Testis (tissue), 3 donors: ENCODE data around the gene MAPK8IP3. TPM values are rescaled to one million over a fixed set of nuclear protein-coding genes. Genes with fewer than 3 reads are reported as not detected.

ENCODE experiments used
- DNase-seq: peaks from one replicate; pipeline ENCODE4 v3.0.0-alpha.2; 2019
- H3K27ac ChIP-seq, 2 donors: fragments of 200-600 bp; sonication (generic); one replicate each; pipeline ENCODE4 v1.5.1; 2019
- H3K27me3 ChIP-seq: fragments of 200-600 bp; sonication (generic); one replicate; pipeline ENCODE4 v1.5.1; 2019
- H3K36me3 ChIP-seq: fragments of 200-600 bp; sonication (generic); one replicate; pipeline ENCODE4 v1.5.1; 2017; ENCODE audit warnings: low read depth; ENCODE audit errors: missing control alignments
- H3K4me1 ChIP-seq: fragments of 200-600 bp; sonication (generic); one replicate; pipeline ENCODE4 v1.5.1; 2019
- H3K4me3 ChIP-seq, 2 donors: fragments of 200-600 bp; sonication (generic); one replicate each; pipeline ENCODE4 v1.5.1; 2017 to 2019
- H3K9me3 ChIP-seq: fragments of 200-600 bp; sonication (generic); one replicate; pipeline ENCODE4 v1.5.1; 2017
- CTCF ChIP-seq, 3 experiments: fragments of 450-650 bp in 2 of 3; fragments of 200-600 bp in 1 of 3; sonication (generic) in 1 of 3; IDR thresholded peaks; one replicate each; pipeline ENCODE4 v1.5.1; 2016 to 2019; ENCODE audit warnings: antibody characterized with exemption in 3 of 3, mild to moderate bottlenecking in 2 of 3, moderate library complexity in 1 of 3
- POLR2A ChIP-seq: fragments of 450-650 bp; IDR thresholded peaks from one replicate; pipeline ENCODE4 v1.6.1; 2017; ENCODE audit warnings: antibody characterized with exemption, mild to moderate bottlenecking, moderate library complexity
- WGBS, 2 donors: methylation state at CpG; one replicate each; pipeline ENCODE4 v1.1.5; 2018; 5-methylcytosine and 5-hydroxymethylcytosine counted together
- intact Hi-C: fragments of 100-400 bp; cut with DNase I; formaldehyde crosslinking; loops from one replicate; pipeline ENCODE4 v1.15.1; 2023; ENCODE audit warnings: low total_unique reads
- polyA plus RNA-seq: library from polyadenylated mRNA; stranded (reverse); fragments of 350-450 nt; fragmentation: Illumina TruSeq; extraction: RNeasy Lipid Tissue Mini Kit (QIAGEN cat#74804); gene quantifications from one replicate; pipeline ENCODE4 v1.2.3, GENCODE V29; 2014; ENCODE audit warnings: low read depth, low replicate concordance; ENCODE audit not compliant: insufficient read depth
- total RNA-seq, 2 donors: library from RNA; depleted of rRNA; stranded (reverse); fragments of >200 nt; gene quantifications; one replicate each; pipeline ENCODE4 v1.2.3, GENCODE V29; 2016

MAPK8IP3 gene
- total and polyA plus RNA-seq, 3 donors from 2014 or later: 52.7 to 154 (median 128) TPM

- WGBS, 2 donors: 83 to 84% methylated on average over 9 to 13 of the region's 13 CpGs
- no peak for DNase-seq
- H3K27ac ChIP-seq: no peak overlapping the region
Measured at GRCh38 chr16:1708768-1709180, 2.8 kb downstream of the MAPK8IP3 start.

GRCh38 chr16:1709356-1709755, 3.4 kb downstream of the MAPK8IP3 start:
- no peak for DNase-seq
- H3K27ac ChIP-seq: no peak overlapping the region
- intact Hi-C loops: no loop called here
- H3K9me3 ChIP-seq: no peaks in the 10 kb centered on the region
- TF ChIP-seq POLR2A: no peak
- no peak for TF ChIP-seq CTCF (IDR thresholded peaks at IDR 0.05)
- no peaks in the 10 kb centered on the region for H3K27me3 ChIP-seq
- peaks cover 30% of the 10 kb centered on the region for H3K4me1 ChIP-seq
- H3K36me3 ChIP-seq: no peaks in the 10 kb centered on the region
- WGBS, 2 donors: 88 to 89% methylated on average over 12 to 15 of the region's 15 CpGs
- no peak overlapping the region for H3K4me3 ChIP-seq

More at GRCh38 chr16:1708768-1709180, 2.8 kb downstream of the MAPK8IP3 start:
- H3K4me1 ChIP-seq: peaks cover 30% of the 10 kb centered on the region
- no peaks in the 10 kb centered on the region for H3K27me3 ChIP-seq
- TF ChIP-seq CTCF (IDR thresholded peaks at IDR 0.05): no peak
- TF ChIP-seq POLR2A: no peak
- H3K9me3 ChIP-seq: no peaks in the 10 kb centered on the region
- H3K4me3 ChIP-seq: no peak overlapping the region
- intact Hi-C loops: no loop called here
- H3K36me3 ChIP-seq: no peaks in the 10 kb centered on the region

- TF ChIP-seq POLR2A (no peak), CTCF (IDR thresholded peaks at IDR 0.05) (no peak)
- WGBS, 2 donors: 83 to 88% methylated on average over 17 of the region's 17 CpGs
Measured at GRCh38 chr16:1710811-1711507, 5.0 kb downstream of the MAPK8IP3 start.

GRCh38 chr16:1712791-1713261, 6.8 kb downstream of the MAPK8IP3 start:
- DNase-seq: no peak

More at GRCh38 chr16:1710811-1711507, 5.0 kb downstream of the MAPK8IP3 start:
- no peaks in the 10 kb centered on the region for H3K27me3 ChIP-seq
- H3K27ac ChIP-seq: no peak overlapping the region
- peaks cover 24% of the 10 kb centered on the region for H3K4me1 ChIP-seq
- H3K4me3 ChIP-seq: no peak overlapping the region
- H3K36me3 ChIP-seq: no peaks in the 10 kb centered on the region
- intact Hi-C loops: no loop called here
- no peaks in the 10 kb centered on the region for H3K9me3 ChIP-seq
- no peak for DNase-seq

More at GRCh38 chr16:1712791-1713261, 6.8 kb downstream of the MAPK8IP3 start:
- intact Hi-C loops: no loop called here
- H3K4me1 ChIP-seq: peaks cover 15% of the 10 kb centered on the region
- 40 to 57% methylated on average over 9 to 14 of the region's 14 CpGs for WGBS, 2 donors
- no peak for TF ChIP-seq POLR2A
- no peak for TF ChIP-seq CTCF (IDR thresholded peaks at IDR 0.05)
- no peaks in the 10 kb centered on the region for H3K36me3 ChIP-seq
- H3K4me3 ChIP-seq: no peak overlapping the region
- H3K27me3 ChIP-seq: no peaks in the 10 kb centered on the region
- H3K27ac ChIP-seq: no peak overlapping the region
- no peaks in the 10 kb centered on the region for H3K9me3 ChIP-seq
